Fibroblast of lung (primary cell): ENCODE measurements around the gene LDHD. TPM values are rescaled to one million over a fixed set of nuclear protein-coding genes. Genes with fewer than 3 reads are reported as not detected.

Experiments used
- DNase-seq, 2 donors: peaks; one replicate each; pipeline versions ENCODE4 v3.0.0 to v3.0.0-alpha.2; 2010; ENCODE audit warnings: low read depth in 2 of 2
- H2AFZ ChIP-seq: 2 replicates; pipeline ENCODE4 v1.5.1; 2012; ENCODE audit warnings: low read length, control low read depth, inconsistent platforms
- H3K27ac ChIP-seq: 2 replicates; pipeline ENCODE4 v1.5.1; 2011; ENCODE audit warnings: low read length, control low read depth; ENCODE audit not compliant: insufficient read depth
- H3K27me3 ChIP-seq: 2 replicates; pipeline ENCODE4 v1.5.1; 2011; ENCODE audit warnings: mild to moderate bottlenecking, low read length; ENCODE audit not compliant: control insufficient read depth, insufficient read depth
- H3K36me3 ChIP-seq: 2 replicates; pipeline ENCODE4 v1.5.1; 2011; ENCODE audit warnings: low read length; ENCODE audit not compliant: control insufficient read depth, insufficient read depth
- H3K4me1 ChIP-seq: 2 replicates; pipeline ENCODE4 v1.5.1; 2011; ENCODE audit warnings: low read length; ENCODE audit not compliant: control insufficient read depth, insufficient read depth; ENCODE audit errors: extremely low read depth
- H3K4me2 ChIP-seq: 2 replicates; pipeline ENCODE4 v1.5.1; 2011; ENCODE audit warnings: low read length, control low read depth; ENCODE audit not compliant: insufficient read depth; ENCODE audit errors: extremely low read depth
- H3K4me3 ChIP-seq, 4 experiments: fragments of 200-600 bp in 1 of 4; sonication (generic) in 1 of 4; replicated peaks in 1 of 4; 2 replicates each; pipeline ENCODE4 v1.5.1; 2011 to 2016; ENCODE audit warnings: low read length in 4 of 4, low read depth in 3 of 4, mild to moderate bottlenecking in 3 of 4, control low read depth in 2 of 4, inconsistent platforms in 1 of 4, mixed read lengths in 1 of 4; ENCODE audit not compliant: insufficient read depth in 1 of 4; ENCODE audit errors: control extremely low read depth in 1 of 4
- H3K79me2 ChIP-seq: 2 replicates; pipeline ENCODE4 v1.5.1; 2012; ENCODE audit warnings: mild to moderate bottlenecking, low read length, inconsistent platforms; ENCODE audit not compliant: control insufficient read depth, insufficient read depth
- H3K9ac ChIP-seq: 2 replicates; pipeline ENCODE4 v1.5.1; 2011; ENCODE audit warnings: mild to moderate bottlenecking, low read length, control low read depth; ENCODE audit not compliant: insufficient read depth
- H3K9me3 ChIP-seq: 2 replicates; pipeline ENCODE4 v1.5.1; 2012; ENCODE audit warnings: low read depth, low read length; ENCODE audit not compliant: control insufficient read depth, insufficient read depth
- H4K20me1 ChIP-seq: 2 replicates; pipeline ENCODE4 v1.5.1; 2011; ENCODE audit warnings: low read length; ENCODE audit not compliant: control insufficient read depth, insufficient read depth; ENCODE audit errors: extremely low read depth
- EZH2 ChIP-seq: IDR thresholded peaks from 2 replicates; pipeline ENCODE4 v1.5.1; 2012; ENCODE audit warnings: low read length, control low read depth, mild to moderate bottlenecking; ENCODE audit errors: missing control alignments
- polyA plus RNA-seq, 2 donors: library from polyadenylated mRNA; depleted of rRNA in 1 of 2; stranded (reverse) in 1 of 2; unstranded in 1 of 2; fragments of >200 nt; gene quantifications; 2 replicates each; pipeline ENCODE4 v1.2.1, GENCODE V29; 2011 to 2012; ENCODE audit warnings: missing spikeins in 1 of 2
- total RNA-seq: library from RNA; depleted of rRNA; stranded (reverse); fragments of >200 nt; gene quantifications from 2 replicates; pipeline ENCODE4 v1.2.1, GENCODE V29; 2014
- TF ChIP-seq, protein P1 (sequence below), 2 donors: IDR thresholded peaks in 1 of 2; conservative IDR thresholded peaks in 1 of 2; 1 replicate in 1 of 2; 2 replicates in 1 of 2; pipeline ENCODE4 v1.5.1; 2011 to 2012; ENCODE audit warnings: low read length in 2 of 2, control low read depth in 1 of 2, inconsistent platforms in 1 of 2, low read depth in 1 of 2, mild to moderate bottlenecking in 1 of 2

The LDHD gene
- total and polyA plus RNA-seq, 2 donors (not counting 1 experiment from before 2014, with no cell fraction given) = 0.52 to 4.5 TPM

DNA sequence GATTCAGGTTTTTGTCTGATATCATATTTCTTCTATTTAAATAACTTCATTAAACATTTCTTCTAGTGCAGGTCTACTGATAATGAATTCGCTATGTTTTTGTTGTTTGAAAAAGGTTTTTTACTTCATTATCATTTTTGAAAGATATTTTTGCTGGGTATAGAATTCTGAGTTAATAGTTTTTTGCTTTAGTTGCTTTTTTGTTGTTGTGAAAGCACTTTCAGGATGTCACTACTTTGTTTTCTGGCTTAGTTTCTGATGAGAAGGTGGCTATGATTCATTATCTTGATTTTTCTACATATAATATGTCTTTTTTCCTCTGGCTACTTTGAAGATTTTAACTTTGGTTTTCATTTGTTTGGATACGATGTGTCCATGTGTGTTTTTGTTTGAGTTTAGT is 35.2 kb upstream of the LDHD start:
- H3K4me3 ChIP-seq = no peak overlapping the region
- no peak for DNase-seq
- no peaks in the 10 kb centered on the region for H4K20me1 ChIP-seq
- H3K9ac ChIP-seq = no peak overlapping the region
- H3K27ac ChIP-seq = no peak overlapping the region
- H3K36me3 ChIP-seq = no peaks in the 10 kb centered on the region
- no peak for TF ChIP-seq EZH2
- TF ChIP-seq, protein P1, sequence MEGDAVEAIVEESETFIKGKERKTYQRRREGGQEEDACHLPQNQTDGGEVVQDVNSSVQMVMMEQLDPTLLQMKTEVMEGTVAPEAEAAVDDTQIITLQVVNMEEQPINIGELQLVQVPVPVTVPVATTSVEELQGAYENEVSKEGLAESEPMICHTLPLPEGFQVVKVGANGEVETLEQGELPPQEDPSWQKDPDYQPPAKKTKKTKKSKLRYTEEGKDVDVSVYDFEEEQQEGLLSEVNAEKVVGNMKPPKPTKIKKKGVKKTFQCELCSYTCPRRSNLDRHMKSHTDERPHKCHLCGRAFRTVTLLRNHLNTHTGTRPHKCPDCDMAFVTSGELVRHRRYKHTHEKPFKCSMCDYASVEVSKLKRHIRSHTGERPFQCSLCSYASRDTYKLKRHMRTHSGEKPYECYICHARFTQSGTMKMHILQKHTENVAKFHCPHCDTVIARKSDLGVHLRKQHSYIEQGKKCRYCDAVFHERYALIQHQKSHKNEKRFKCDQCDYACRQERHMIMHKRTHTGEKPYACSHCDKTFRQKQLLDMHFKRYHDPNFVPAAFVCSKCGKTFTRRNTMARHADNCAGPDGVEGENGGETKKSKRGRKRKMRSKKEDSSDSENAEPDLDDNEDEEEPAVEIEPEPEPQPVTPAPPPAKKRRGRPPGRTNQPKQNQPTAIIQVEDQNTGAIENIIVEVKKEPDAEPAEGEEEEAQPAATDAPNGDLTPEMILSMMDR (conservative IDR thresholded peaks at IDR 0.05 in 1 of 2, IDR thresholded peaks at IDR 0.05 in 1 of 2; ENCODE audit: low read depth in 1 of 2, low read length in 2 of 2) = no peak
- H2AFZ ChIP-seq = no peak overlapping the region
- H3K9me3 ChIP-seq = no peaks in the 10 kb centered on the region
- no peaks in the 10 kb centered on the region for H3K4me1 ChIP-seq
- H3K79me2 ChIP-seq = peaks cover 5% of the 10 kb centered on the region
- peaks cover 3% of the 10 kb centered on the region for H3K27me3 ChIP-seq
- H3K4me2 ChIP-seq = no peak overlapping the region

DNA sequence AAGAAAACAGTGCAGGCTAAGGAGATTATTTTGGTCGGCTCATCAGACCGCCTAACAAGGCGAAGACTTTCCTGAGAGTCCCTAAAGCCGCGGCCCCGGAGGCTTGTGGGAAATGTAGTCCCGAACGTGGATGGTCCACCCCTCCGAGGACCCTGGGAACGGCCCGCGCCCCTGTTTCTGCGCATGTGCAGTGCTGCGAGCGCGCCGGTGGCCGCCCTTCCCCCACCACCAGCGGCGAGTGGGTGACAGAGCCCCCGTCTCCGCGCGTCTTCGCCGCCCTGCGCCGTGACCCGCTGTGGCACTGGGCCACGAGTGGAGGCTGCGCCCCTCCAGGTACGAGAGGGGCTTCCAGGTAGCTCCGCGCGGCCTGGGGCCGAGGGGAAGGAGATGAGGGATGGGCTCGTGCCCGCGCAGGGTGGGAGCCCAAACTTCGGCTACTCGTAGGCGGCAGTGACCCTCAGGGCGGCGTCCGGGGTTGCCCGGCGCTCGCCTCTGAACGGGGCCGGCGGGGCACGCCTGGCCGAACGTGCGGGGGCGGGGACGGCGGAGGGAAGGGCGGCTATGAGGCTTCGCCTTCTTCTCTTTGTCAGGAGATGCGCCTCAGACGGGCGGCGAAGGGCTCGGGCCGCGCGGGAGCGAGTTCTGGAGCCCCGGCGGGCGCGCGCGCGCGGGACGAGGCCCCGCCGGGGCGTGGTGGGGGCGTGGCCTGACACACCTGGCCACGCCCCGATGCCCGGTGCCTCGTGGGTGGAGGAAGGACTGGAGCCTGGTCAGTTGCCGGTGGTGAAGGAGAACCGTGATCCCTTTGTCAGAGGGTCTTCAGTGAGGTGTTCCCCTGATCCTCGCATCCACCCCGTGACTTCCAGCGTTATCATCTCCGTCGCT is 32.0 kb upstream of the LDHD start, which contains the start of gene ZFP1:
ZFP1 (plus strand) TSS at position 214 of the 885 bp plus-strand sequence. CDS start 4,428 bp downstream, outside the sequence.
- Histone ChIP-seq H4K20me1 (no peaks in the 10 kb centered on the region), H3K9me3 (no peaks in the 10 kb centered on the region), H3K4me3 (peak within 1 kb of the TSS; percentile 75 to 99 (median 85)), H3K9ac (peak within 1 kb of the TSS; percentile 91), H3K79me2 (peaks cover 5% of the 10 kb centered on the region), H3K36me3 (no peaks in the 10 kb centered on the region), H3K27me3 (peaks cover 3% of the 10 kb centered on the region), H3K27ac (peak within 1 kb of the TSS; percentile 74), H3K4me1 (no peaks in the 10 kb centered on the region), H2AFZ (peak within 1 kb of the TSS; percentile 96), H3K4me2 (peak within 1 kb of the TSS; percentile 81)
- no peak for TF ChIP-seq EZH2
- TF ChIP-seq, protein P1 (conservative IDR thresholded peaks at IDR 0.05 in 1 of 2, IDR thresholded peaks at IDR 0.05 in 1 of 2; ENCODE audit: low read depth in 1 of 2, low read length in 2 of 2) = no peak
- DNase-seq = peak; percentile 85 to 93

DNA sequence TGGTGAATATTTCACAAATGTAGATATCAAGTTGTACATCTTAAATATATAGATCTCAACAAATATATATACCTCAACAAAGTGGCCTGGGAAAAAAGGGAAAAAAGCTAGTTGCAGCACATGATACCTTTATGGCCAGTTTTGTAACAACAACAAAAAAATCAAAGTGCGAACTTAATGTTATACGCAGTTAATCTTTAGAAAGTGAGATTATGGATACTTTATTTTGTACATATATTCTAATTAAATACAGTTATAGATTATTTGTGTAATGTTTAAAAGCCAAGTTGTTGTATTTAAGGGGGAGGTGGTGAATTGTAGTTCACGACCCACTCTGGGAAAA is 31.4 kb upstream of the LDHD start:
- Histone ChIP-seq H3K4me2 (peak overlapping the region; percentile 74), H3K27ac (no peak overlapping the region), H3K4me1 (no peaks in the 10 kb centered on the region), H3K9me3 (no peaks in the 10 kb centered on the region), H3K27me3 (peaks cover 3% of the 10 kb centered on the region), H3K36me3 (no peaks in the 10 kb centered on the region), H3K9ac (no peak overlapping the region), H3K79me2 (peaks cover 5% of the 10 kb centered on the region), H4K20me1 (no peaks in the 10 kb centered on the region), H2AFZ (peak overlapping the region; percentile 29), H3K4me3 (peak overlapping the region; percentile 41 to 99 (median 85))
- no peak for DNase-seq
- TF ChIP-seq, protein P1 (conservative IDR thresholded peaks at IDR 0.05 in 1 of 2, IDR thresholded peaks at IDR 0.05 in 1 of 2; ENCODE audit: low read depth in 1 of 2, low read length in 2 of 2) = no peak
- no peak for TF ChIP-seq EZH2
